Measurements from ENCODE around the gene KRTAP2-1.
"Not testable (repeated sequence)": the region's sequence is repeated elsewhere in the genome, so short reads cannot be mapped to it uniquely, and the experiment has no call there.

The KRTAP2-1 gene, protein sequence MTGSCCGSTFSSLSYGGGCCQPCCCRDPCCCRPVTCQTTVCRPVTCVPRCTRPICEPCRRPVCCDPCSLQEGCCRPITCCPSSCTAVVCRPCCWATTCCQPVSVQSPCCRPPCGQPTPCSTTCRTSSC

GRCh38 chr17:41046735-41047465, at the start of gene KRTAP2-1:
Gene KRTAP2-1, minus strand, starts transcription at chr17:41047316. Its CDS starts 49 bp downstream, at chr17:41047267.
- not testable (repeated sequence) for H4K20me1 ChIP-seq (ENCODE audit: insufficient read depth, low read length); H3K4me1 ChIP-seq (ENCODE audit: low read length); H3K36me3 ChIP-seq (replicated peaks; ENCODE audit: low read depth, low read length); H3K4me3 ChIP-seq (ENCODE audit: low read length); H3K27me3 ChIP-seq (ENCODE audit: low read depth, low read length); H2AFZ ChIP-seq (ENCODE audit: low read depth, low read length); H3K79me2 ChIP-seq (ENCODE audit: low read length); H3K27ac ChIP-seq (ENCODE audit: low read length); H3K4me2 ChIP-seq (ENCODE audit: low read length); H3K9me3 ChIP-seq (ENCODE audit: insufficient read depth, low read length); H3K9ac ChIP-seq (ENCODE audit: low read length)

DNA sequence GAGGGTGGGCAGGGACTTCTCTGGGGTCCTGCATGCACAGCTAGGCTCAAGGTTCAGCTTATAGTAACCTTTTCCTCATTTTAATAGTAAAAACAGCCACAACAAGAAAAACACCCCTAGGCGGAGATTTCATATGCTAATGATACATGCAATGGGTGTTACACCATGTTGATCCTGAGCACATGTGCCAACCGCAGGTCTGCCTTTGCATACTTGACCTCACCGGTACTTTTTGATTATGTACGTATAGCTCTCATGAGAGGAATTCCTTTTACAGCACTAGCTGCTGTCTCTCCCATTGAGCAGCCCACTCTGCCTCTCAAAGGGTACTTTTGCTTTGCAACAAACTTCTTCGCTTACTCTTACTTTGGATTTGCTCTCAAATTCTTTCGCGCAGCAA, 48.9 kb upstream of the KRTAP2-1 start:
- Histone ChIP-seq H3K27ac (ENCODE audit: low read length) (no peak overlapping the region), H3K4me2 (ENCODE audit: low read length) (no peak overlapping the region), H3K9ac (ENCODE audit: low read length) (no peak overlapping the region), H3K79me2 (ENCODE audit: low read length) (no peaks in the 10 kb centered on the region), H3K27me3 (ENCODE audit: low read depth, low read length) (no peaks in the 10 kb centered on the region), H3K36me3 (replicated peaks; ENCODE audit: low read depth, low read length) (no peaks in the 10 kb centered on the region), H2AFZ (ENCODE audit: low read depth, low read length) (no peak overlapping the region), H4K20me1 (ENCODE audit: insufficient read depth, low read length) (no peaks in the 10 kb centered on the region), H3K9me3 (ENCODE audit: insufficient read depth, low read length) (no peaks in the 10 kb centered on the region), H3K4me1 (ENCODE audit: low read length) (no peaks in the 10 kb centered on the region), H3K4me3 (ENCODE audit: low read length) (no peak overlapping the region)
- TF ChIP-seq, protein P1, sequence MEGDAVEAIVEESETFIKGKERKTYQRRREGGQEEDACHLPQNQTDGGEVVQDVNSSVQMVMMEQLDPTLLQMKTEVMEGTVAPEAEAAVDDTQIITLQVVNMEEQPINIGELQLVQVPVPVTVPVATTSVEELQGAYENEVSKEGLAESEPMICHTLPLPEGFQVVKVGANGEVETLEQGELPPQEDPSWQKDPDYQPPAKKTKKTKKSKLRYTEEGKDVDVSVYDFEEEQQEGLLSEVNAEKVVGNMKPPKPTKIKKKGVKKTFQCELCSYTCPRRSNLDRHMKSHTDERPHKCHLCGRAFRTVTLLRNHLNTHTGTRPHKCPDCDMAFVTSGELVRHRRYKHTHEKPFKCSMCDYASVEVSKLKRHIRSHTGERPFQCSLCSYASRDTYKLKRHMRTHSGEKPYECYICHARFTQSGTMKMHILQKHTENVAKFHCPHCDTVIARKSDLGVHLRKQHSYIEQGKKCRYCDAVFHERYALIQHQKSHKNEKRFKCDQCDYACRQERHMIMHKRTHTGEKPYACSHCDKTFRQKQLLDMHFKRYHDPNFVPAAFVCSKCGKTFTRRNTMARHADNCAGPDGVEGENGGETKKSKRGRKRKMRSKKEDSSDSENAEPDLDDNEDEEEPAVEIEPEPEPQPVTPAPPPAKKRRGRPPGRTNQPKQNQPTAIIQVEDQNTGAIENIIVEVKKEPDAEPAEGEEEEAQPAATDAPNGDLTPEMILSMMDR (IDR thresholded peaks at IDR 0.05; ENCODE audit: low read depth, low read length) = no peak
- no peak for TF ChIP-seq EZH2phosphoT487 (IDR thresholded peaks at IDR 0.05; ENCODE audit: low read depth)

GRCh38 chr17:41088760-41089352, 41.7 kb upstream of the KRTAP2-1 start:
- H3K9ac ChIP-seq (ENCODE audit: low read length); H3K4me3 ChIP-seq (ENCODE audit: low read length); H3K9me3 ChIP-seq (ENCODE audit: insufficient read depth, low read length); H3K27me3 ChIP-seq (ENCODE audit: low read depth, low read length); H3K4me1 ChIP-seq (ENCODE audit: low read length); H4K20me1 ChIP-seq (ENCODE audit: insufficient read depth, low read length); H3K79me2 ChIP-seq (ENCODE audit: low read length); H3K27ac ChIP-seq (ENCODE audit: low read length); H3K4me2 ChIP-seq (ENCODE audit: low read length); H2AFZ ChIP-seq (ENCODE audit: low read depth, low read length); H3K36me3 ChIP-seq (replicated peaks; ENCODE audit: low read depth, low read length): not testable (repeated sequence)

DNA sequence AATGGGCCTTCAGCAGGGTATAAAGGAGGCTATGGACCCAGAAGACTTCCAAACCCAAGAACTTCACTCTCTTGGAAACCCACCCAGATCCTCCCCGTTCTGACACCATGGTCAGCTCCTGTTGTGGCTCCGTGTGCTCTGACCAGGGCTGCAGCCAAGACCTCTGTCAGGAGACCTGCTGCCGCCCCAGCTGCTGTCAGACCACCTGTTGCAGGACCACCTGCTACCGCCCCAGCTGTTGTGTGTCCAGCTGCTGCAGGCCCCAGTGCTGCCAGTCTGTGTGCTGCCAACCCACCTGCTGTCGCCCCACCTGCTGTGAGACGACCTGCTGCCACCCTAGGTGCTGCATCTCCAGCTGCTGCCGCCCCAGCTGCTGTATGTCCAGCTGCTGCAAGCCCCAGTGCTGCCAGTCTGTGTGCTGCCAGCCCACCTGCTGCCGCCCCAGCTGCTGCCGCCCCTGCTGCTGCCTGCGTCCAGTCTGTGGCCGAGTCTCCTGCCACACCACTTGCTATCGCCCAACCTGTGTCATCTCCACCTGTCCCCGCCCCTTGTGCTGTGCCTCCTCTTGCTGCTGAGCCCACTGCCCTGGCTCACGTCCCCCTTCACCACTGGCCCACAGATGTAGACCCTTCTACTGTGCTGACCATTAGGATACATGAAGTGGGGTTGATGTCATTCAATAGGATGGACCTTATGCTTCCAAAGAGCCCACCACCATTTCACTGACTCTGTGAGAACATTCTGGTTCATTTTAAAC, 37.2 kb upstream of the KRTAP2-1 start, which contains the start of gene KRTAP4-7:
TSS of gene KRTAP4-7 (plus strand) at position 51 of the 757 bp plus-strand sequence. CDS start at position 108, 57 bp downstream.
- H2AFZ ChIP-seq (ENCODE audit: low read depth, low read length); H3K27me3 ChIP-seq (ENCODE audit: low read depth, low read length); H4K20me1 ChIP-seq (ENCODE audit: insufficient read depth, low read length); H3K79me2 ChIP-seq (ENCODE audit: low read length); H3K27ac ChIP-seq (ENCODE audit: low read length); H3K9ac ChIP-seq (ENCODE audit: low read length); H3K4me2 ChIP-seq (ENCODE audit: low read length); H3K9me3 ChIP-seq (ENCODE audit: insufficient read depth, low read length); H3K4me1 ChIP-seq (ENCODE audit: low read length); H3K4me3 ChIP-seq (ENCODE audit: low read length); H3K36me3 ChIP-seq (replicated peaks; ENCODE audit: low read depth, low read length): not testable (repeated sequence)

- not testable (repeated sequence) for H3K9me3 ChIP-seq (ENCODE audit: insufficient read depth, low read length); H3K79me2 ChIP-seq (ENCODE audit: low read length); H3K4me2 ChIP-seq (ENCODE audit: low read length); H3K4me1 ChIP-seq (ENCODE audit: low read length); H3K4me3 ChIP-seq (ENCODE audit: low read length); H3K27me3 ChIP-seq (ENCODE audit: low read depth, low read length); H3K36me3 ChIP-seq (replicated peaks; ENCODE audit: low read depth, low read length); H3K9ac ChIP-seq (ENCODE audit: low read length); H2AFZ ChIP-seq (ENCODE audit: low read depth, low read length); H3K27ac ChIP-seq (ENCODE audit: low read length); H4K20me1 ChIP-seq (ENCODE audit: insufficient read depth, low read length)
These were observed 36.3 kb upstream of the KRTAP2-1 start for GRCh38 chr17:41083427-41083826.

Data from OCI-LY3 (cell line).